Panc1 (cell line): Measurements from ENCODE around the gene ROBO1. TPM values are rescaled to one million over a fixed set of nuclear protein-coding genes. Genes with fewer than 3 reads are reported as not detected.

ENCODE experiments used
- ATAC-seq: fragments of 200-7000 bp; cut with Tn5 transposase; 2 replicates; pipeline ENCODE4 v1.9.1; 2020; ENCODE audit warnings: mild to moderate bottlenecking, moderate library complexity
- BruUV-seq: library from RNA; stranded (reverse); fragments of 400-500 nt; replicated peaks from 2 replicates; lab custom pipeline; 2021; lab: Mats Ljungman, UMichigan
- CTCF ChIA-PET: fragments of 300-600 bp; sonication (Branson Sonifier 250); formaldehyde crosslinking; loops from one replicate; lab custom pipeline; 2022; ENCODE audit warnings: antibody characterized with exemption; lab: Charles Lee
- POLR2A ChIA-PET: fragments of 300-600 bp; sonication (Branson Sonifier 250); formaldehyde crosslinking; loops from one replicate; lab custom pipeline; 2022; ENCODE audit warnings: antibody characterized with exemption; lab: Charles Lee
- DNase-seq: peaks from one replicate; pipeline ENCODE4 v3.0.0-alpha.2; 2010; ENCODE audit warnings: low read depth, low spot score
- H3K27ac ChIP-seq: 2 replicates; pipeline ENCODE4 v1.5.1; 2011; ENCODE audit warnings: mild to moderate bottlenecking, low read length, inconsistent platforms
- H3K27me3 ChIP-seq: fragments of 200-500 bp; sonication (Bioruptor generic); 2 replicates; pipeline ENCODE4 v1.6.0; 2014; ENCODE audit warnings: low read length, inconsistent platforms; ENCODE audit not compliant: control insufficient read depth, insufficient read depth
- H3K36me3 ChIP-seq: fragments of 200-500 bp; sonication (Bioruptor generic); 2 replicates; pipeline ENCODE4 v1.5.1; 2014; ENCODE audit warnings: inconsistent platforms, mild to moderate bottlenecking, low read length, moderate library complexity; ENCODE audit not compliant: control insufficient read depth, insufficient read depth
- H3K4me1 ChIP-seq: 2 replicates; pipeline ENCODE4 v1.5.1; 2011; ENCODE audit warnings: inconsistent platforms, mild to moderate bottlenecking, low read length, moderate library complexity; ENCODE audit not compliant: control insufficient read depth, insufficient read depth
- H3K4me3 ChIP-seq, 2 experiments: 2 replicates each; pipeline ENCODE4 v1.5.1; 2011 to 2012; ENCODE audit warnings: low read depth in 2 of 2, low read length in 2 of 2, mild to moderate bottlenecking in 2 of 2, inconsistent platforms in 1 of 2, moderate library complexity in 1 of 2
- H3K9me3 ChIP-seq: fragments of 200-500 bp; sonication (Bioruptor generic); 2 replicates; pipeline ENCODE4 v1.5.1; 2014; ENCODE audit warnings: low read depth, mild to moderate bottlenecking, inconsistent platforms, low read length, moderate library complexity; ENCODE audit not compliant: control insufficient read depth, insufficient read depth
- CTCF ChIP-seq: fragments of 450-650 bp; IDR thresholded peaks from 2 replicates; pipeline ENCODE4 v1.5.1; 2017; ENCODE audit warnings: mild to moderate bottlenecking
- POLR2AphosphoS5 ChIP-seq: IDR thresholded peaks from 2 replicates; pipeline ENCODE4 v1.6.1; 2012; ENCODE audit warnings: mild to moderate bottlenecking, low read depth, low read length, moderate library complexity
- REST ChIP-seq, 2 experiments: IDR thresholded peaks; 2 replicates each; pipeline ENCODE4 v1.6.1; 2011 to 2012; ENCODE audit warnings: low read depth in 2 of 2, control low read depth in 1 of 2, low read length in 1 of 2, mild to moderate bottlenecking in 1 of 2, moderate library complexity in 1 of 2; ENCODE audit not compliant: insufficient read depth in 1 of 2
- SIN3A ChIP-seq: IDR thresholded peaks from 2 replicates; pipeline ENCODE4 v1.6.1; 2012; ENCODE audit warnings: low read depth, mild to moderate bottlenecking, low read length, moderate library complexity, borderline replicate concordance; ENCODE audit not compliant: insufficient read depth
- TCF7L2 ChIP-seq: IDR thresholded peaks from 2 replicates; pipeline ENCODE4 v1.6.1; 2011; ENCODE audit warnings: mild to moderate bottlenecking, low read depth, low read length, inconsistent platforms
- in situ Hi-C: cut with HindIII; loops from 2 replicates; pipeline ENCODE4 v1.10.0; 2016; ENCODE audit warnings: low sequenced_read_pairs, low pct_unique_long_range_greater_than_20kb
- intact Hi-C: fragments of 100-400 bp; cut with micrococcal nuclease; formaldehyde crosslinking; loops from one replicate; pipeline ENCODE4 v1.10.0; 2022; ENCODE audit not compliant: unreplicated experiment
- total RNA-seq: library from RNA; stranded (reverse); gene quantifications from one replicate; pipeline ENCODE4 v1.2.1, GENCODE V29; 2021; ENCODE audit not compliant: unreplicated experiment

ROBO1 gene
- total RNA-seq, 1 experiment from 2014 or later: 61.6 TPM

- in situ Hi-C loops (no loop called here), intact Hi-C loops (no loop called here)
- TF ChIP-seq POLR2AphosphoS5: no peak
- no peak for TF ChIP-seq SIN3A
- TF ChIP-seq TCF7L2: no peak
- no peak for TF ChIP-seq CTCF
- no peak for TF ChIP-seq REST (IDR thresholded peaks at IDR 0.05; ENCODE audit: insufficient read depth in 1 of 2, low read depth in 2 of 2, low read length in 1 of 2)
- Histone ChIP-seq H3K4me1 (no peaks in the 10 kb centered on the region), H3K27me3 (no peaks in the 10 kb centered on the region), H3K36me3 (no peaks in the 10 kb centered on the region), H3K9me3 (no peaks in the 10 kb centered on the region), H3K4me3 (no peak overlapping the region), H3K27ac (no peak overlapping the region)
- POLR2A ChIA-PET: no interaction called here
- ATAC-seq: no peak
- CTCF ChIA-PET: no interaction called here
- no peak for DNase-seq
- no TSS peak for BruUV-seq
Observed at GRCh38 chr3:79170021-79170420, 597.8 kb downstream of the ROBO1 start.

GRCh38 chr3:79167651-79168416 lies 600.0 kb downstream of the ROBO1 start:
- H3K4me1 ChIP-seq: no peaks in the 10 kb centered on the region
- TF ChIP-seq REST (IDR thresholded peaks at IDR 0.05; ENCODE audit: insufficient read depth in 1 of 2, low read depth in 2 of 2, low read length in 1 of 2): no peak
- no peak for TF ChIP-seq POLR2AphosphoS5
- TF ChIP-seq TCF7L2: no peak
- TF ChIP-seq CTCF: no peak
- TF ChIP-seq SIN3A: no peak
- BruUV-seq: no TSS peak
- H3K9me3 ChIP-seq: no peaks in the 10 kb centered on the region
- intact Hi-C loops (no loop called here), in situ Hi-C loops (no loop called here)
- ATAC-seq: no peak
- ChIA-PET POLR2A (no interaction called here), CTCF (no interaction called here)
- no peaks in the 10 kb centered on the region for H3K27me3 ChIP-seq
- no peak overlapping the region for H3K4me3 ChIP-seq
- no peak for DNase-seq
- no peaks in the 10 kb centered on the region for H3K36me3 ChIP-seq
- H3K27ac ChIP-seq: no peak overlapping the region
